ENCODE results near the gene NHLH2. TPM values are rescaled to one million over a fixed set of nuclear protein-coding genes. Genes with fewer than 3 reads are reported as not detected.

The NHLH2 gene
- total RNA-seq, 1 experiment from 2014 or later = not detected

DNA sequence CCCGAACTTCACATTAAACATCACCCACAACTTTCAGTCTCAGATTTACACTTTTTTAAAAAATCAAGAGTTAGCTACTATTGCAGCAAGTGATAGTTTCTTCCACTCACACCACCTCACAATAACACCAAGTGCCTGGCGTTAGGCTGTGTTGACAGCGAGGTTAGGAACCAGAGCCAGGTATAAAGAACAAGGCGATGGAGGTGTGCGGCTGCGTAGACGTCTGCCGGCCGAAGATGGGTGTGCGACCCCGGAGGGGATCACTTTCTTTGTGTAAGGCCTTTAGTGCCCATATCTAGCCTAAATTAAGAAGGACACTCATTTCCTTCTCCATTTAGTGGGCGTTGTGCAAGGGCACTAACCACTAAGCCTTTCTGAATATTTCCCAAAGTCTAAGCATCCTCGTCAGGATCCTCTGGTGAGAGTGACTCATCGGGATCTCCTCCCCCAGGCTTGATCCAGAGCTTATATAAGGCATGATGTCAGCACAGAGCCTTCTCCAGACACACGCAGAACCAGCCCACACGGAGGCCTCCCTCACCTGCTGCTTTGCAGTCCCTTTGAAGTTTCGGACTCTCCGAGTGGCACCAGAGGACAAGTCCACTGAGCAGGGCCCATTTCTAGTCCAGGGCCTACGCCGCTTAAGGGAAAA, 11.8 kb downstream of the NHLH2 start:
- DNase-seq (ENCODE audit: unreplicated experiment) = peak; percentile 90
- BruUV-seq (replicated peaks) = no TSS peak
- intact Hi-C loops (cut with micrococcal nuclease) = loop anchor here (5.0 kb wide), 1 partner anchor 148 kb away; the partner anchor contains the start of gene SLC22A15
- ChIA-PET CTCF (no interaction called here), POLR2A (interaction anchor here (0.6 to 1.6 kb wide), 2 partner anchors 14 to 60 kb away, joined by 3 to 5 read pairs; no protein-coding TSS in a partner anchor)
- no peaks in the 10 kb centered on the region for H3K9me3 Mint-ChIP-seq (ENCODE audit: unreplicated experiment)
- H3K27me3 Mint-ChIP-seq (ENCODE audit: insufficient read depth, unreplicated experiment) = no peaks in the 10 kb centered on the region
- peaks cover 9% of the 10 kb centered on the region for H3K4me1 Mint-ChIP-seq (ENCODE audit: insufficient read depth, unreplicated experiment)
- no peak overlapping the region for H3K4me3 Mint-ChIP-seq (ENCODE audit: unreplicated experiment)
- no peak overlapping the region for H3K27ac Mint-ChIP-seq (ENCODE audit: low read depth, unreplicated experiment)
- TF ChIP-seq, protein P1, sequence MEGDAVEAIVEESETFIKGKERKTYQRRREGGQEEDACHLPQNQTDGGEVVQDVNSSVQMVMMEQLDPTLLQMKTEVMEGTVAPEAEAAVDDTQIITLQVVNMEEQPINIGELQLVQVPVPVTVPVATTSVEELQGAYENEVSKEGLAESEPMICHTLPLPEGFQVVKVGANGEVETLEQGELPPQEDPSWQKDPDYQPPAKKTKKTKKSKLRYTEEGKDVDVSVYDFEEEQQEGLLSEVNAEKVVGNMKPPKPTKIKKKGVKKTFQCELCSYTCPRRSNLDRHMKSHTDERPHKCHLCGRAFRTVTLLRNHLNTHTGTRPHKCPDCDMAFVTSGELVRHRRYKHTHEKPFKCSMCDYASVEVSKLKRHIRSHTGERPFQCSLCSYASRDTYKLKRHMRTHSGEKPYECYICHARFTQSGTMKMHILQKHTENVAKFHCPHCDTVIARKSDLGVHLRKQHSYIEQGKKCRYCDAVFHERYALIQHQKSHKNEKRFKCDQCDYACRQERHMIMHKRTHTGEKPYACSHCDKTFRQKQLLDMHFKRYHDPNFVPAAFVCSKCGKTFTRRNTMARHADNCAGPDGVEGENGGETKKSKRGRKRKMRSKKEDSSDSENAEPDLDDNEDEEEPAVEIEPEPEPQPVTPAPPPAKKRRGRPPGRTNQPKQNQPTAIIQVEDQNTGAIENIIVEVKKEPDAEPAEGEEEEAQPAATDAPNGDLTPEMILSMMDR (IDR thresholded peaks at IDR 0.05; ENCODE audit: unreplicated experiment) = no peak
- H3K36me3 Mint-ChIP-seq (ENCODE audit: insufficient read depth, unreplicated experiment) = no peaks in the 10 kb centered on the region

DNA sequence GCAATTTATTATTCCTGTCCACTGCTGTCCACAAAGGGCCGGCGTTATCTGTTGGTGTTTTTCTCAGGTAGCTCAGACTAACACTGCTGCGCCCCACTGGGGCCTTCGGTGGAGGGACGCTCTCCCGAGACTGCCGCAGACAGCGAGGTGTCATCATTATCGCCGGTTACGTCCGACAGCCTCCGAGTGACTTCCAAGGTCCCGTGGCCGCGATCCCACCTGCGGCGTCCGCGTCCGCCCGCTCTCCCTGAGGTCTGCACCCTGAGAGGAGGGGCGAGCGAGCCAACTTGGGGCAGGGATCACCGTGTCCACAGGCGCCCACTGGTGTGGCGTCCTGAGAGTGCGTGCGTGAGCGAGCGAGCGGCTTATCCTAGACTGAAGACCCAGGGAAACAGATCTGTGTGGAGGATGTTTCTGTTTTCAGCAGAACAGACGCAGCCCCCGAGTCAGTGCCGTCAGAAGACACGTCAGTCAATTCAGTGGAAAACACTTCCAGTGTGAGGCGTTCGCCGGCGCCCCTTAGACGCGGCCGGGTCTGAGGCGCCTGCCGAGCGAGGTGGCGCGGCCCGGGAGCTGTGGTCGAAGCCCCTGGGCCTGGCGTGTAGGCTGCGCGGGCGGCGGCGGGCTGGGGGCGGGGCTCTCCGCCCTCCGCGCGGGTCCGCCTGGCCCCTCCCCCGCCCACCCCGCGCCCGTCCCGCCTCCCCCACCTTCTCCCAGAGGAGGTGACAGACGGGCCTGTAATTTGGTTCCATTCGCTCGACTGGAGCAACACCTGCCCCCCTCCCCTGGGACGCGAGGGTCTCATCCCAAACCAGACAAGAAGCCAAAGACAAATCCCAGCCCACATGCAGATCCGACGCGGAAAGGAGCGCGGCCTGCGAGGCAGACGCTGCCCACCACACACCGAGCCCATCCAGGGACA, 12.6 kb downstream of the NHLH2 start:
- POLR2A ChIA-PET = interaction anchor here (1.6 kb wide), 1 partner anchor 13 kb away, joined by 5 read pairs; no protein-coding TSS in a partner anchor

DNA sequence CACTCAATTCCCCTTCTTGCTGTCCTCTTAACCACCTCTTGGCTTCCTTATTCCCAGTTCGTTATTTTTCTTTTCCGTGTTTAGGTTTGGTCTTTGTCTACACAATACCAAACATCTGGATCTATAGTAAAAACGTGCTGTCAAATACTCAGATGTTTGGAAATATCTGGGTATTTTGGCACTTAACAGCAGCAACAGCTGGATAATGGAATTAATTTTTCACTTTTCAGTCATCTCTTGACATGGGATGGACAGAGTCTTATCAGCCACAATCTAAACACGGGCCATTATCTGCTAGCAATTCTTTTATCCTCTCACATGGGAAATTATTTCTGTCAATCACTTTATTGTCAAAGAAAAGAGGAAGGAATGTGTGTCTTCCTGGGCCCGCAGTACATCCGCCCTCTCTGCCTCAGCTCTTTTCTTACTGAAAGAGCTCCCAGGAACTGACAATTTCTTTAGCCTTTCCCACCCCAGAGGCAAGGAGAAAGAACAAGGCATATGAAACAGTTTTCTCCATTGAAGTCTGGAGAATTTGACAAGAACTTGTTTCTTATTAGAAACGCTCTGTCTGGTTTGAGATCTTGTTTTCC, 13.4 kb downstream of the NHLH2 start:
- no TSS peak for BruUV-seq (replicated peaks)
- TF ChIP-seq, protein P1 (IDR thresholded peaks at IDR 0.05; ENCODE audit: unreplicated experiment) = no peak

More for the DNA sequence above, 12.6 kb downstream of the NHLH2 start:
- BruUV-seq (replicated peaks) = no TSS peak
- no peak for DNase-seq (ENCODE audit: unreplicated experiment)
- no peak overlapping the region for H3K4me3 Mint-ChIP-seq (ENCODE audit: unreplicated experiment)
- intact Hi-C loops (cut with micrococcal nuclease) = loop anchor here (5.0 kb wide), 1 partner anchor 149 kb away; the partner anchor contains the start of gene SLC22A15
- no peak overlapping the region for H3K27ac Mint-ChIP-seq (ENCODE audit: low read depth, unreplicated experiment)
- H3K9me3 Mint-ChIP-seq (ENCODE audit: unreplicated experiment) = no peaks in the 10 kb centered on the region
- H3K27me3 Mint-ChIP-seq (ENCODE audit: insufficient read depth, unreplicated experiment) = no peaks in the 10 kb centered on the region
- H3K4me1 Mint-ChIP-seq (ENCODE audit: insufficient read depth, unreplicated experiment) = peaks cover 9% of the 10 kb centered on the region
- TF ChIP-seq, protein P1 (IDR thresholded peaks at IDR 0.05; ENCODE audit: unreplicated experiment) = no peak
- no peaks in the 10 kb centered on the region for H3K36me3 Mint-ChIP-seq (ENCODE audit: insufficient read depth, unreplicated experiment)
- CTCF ChIA-PET = no interaction called here

More for the DNA sequence above, 13.4 kb downstream of the NHLH2 start:
- ChIA-PET CTCF (interaction anchor here (0.9 kb wide), 1 partner anchor 153 kb away, joined by 3 read pairs; no protein-coding TSS in a partner anchor), POLR2A (no interaction called here)
- Mint-ChIP-seq H3K36me3 (ENCODE audit: insufficient read depth, unreplicated experiment) (no peaks in the 10 kb centered on the region), H3K9me3 (ENCODE audit: unreplicated experiment) (no peaks in the 10 kb centered on the region), H3K27me3 (ENCODE audit: insufficient read depth, unreplicated experiment) (no peaks in the 10 kb centered on the region), H3K4me3 (ENCODE audit: unreplicated experiment) (no peak overlapping the region), H3K27ac (ENCODE audit: low read depth, unreplicated experiment) (no peak overlapping the region), H3K4me1 (ENCODE audit: insufficient read depth, unreplicated experiment) (peaks cover 9% of the 10 kb centered on the region)
- no peak for DNase-seq (ENCODE audit: unreplicated experiment)
- intact Hi-C loops (cut with micrococcal nuclease) = loop anchor here (5.0 kb wide), 1 partner anchor 150 kb away; the partner anchor contains the start of gene SLC22A15

All from MCF 10A (cell line).